Psoas muscle (tissue), 8 donors: ENCODE data around the gene SH2D3A. TPM values are rescaled to one million over a fixed set of nuclear protein-coding genes. Genes with fewer than 3 reads are reported as not detected.

Experiments
- ATAC-seq, 4 donors: fragments of 200-7000 bp; cut with Tn5 transposase; one replicate each; pipeline ENCODE4 v1.9.1; 2020; ENCODE audit warnings: moderate library complexity in 3 of 4, mild to moderate bottlenecking in 2 of 4
- DNase-seq, 2 donors: peaks; one replicate each; pipeline ENCODE4 v3.0.0-alpha.2; 2020
- H3K27ac ChIP-seq: fragments of 200-600 bp; one replicate; pipeline ENCODE4 v1.8.0; 2022
- H3K27me3 ChIP-seq, 3 donors: fragments of 200-600 bp in 1 of 3; one replicate each; pipeline versions ENCODE4 v1.6.1 to v1.8.0; 2013 to 2022; ENCODE audit warnings: low read length in 2 of 3, mild to moderate bottlenecking in 2 of 3, moderate library complexity in 1 of 3; ENCODE audit not compliant: insufficient read depth in 3 of 3
- H3K36me3 ChIP-seq, 2 donors: fragments of 200-600 bp in 1 of 2; one replicate each; pipeline versions ENCODE4 v1.6.1 to v1.8.0; 2013 to 2022; ENCODE audit warnings: low read depth in 1 of 2, mild to moderate bottlenecking in 1 of 2, moderate library complexity in 1 of 2; ENCODE audit not compliant: insufficient read depth in 1 of 2
- H3K4me1 ChIP-seq: fragments of 200-600 bp; one replicate; pipeline ENCODE4 v1.8.0; 2022
- H3K4me3 ChIP-seq: fragments of 200-600 bp; one replicate; pipeline ENCODE4 v1.8.0; 2022; ENCODE audit warnings: mild to moderate bottlenecking
- H3K9me3 ChIP-seq: fragments of 200-600 bp; one replicate; pipeline ENCODE4 v1.8.0; 2022
- WGBS, 3 donors: extraction: QIAGEN DNeasy Blood & Tissue Kit; methylation state at CpG; one replicate each; pipeline versions ENCODE4 v1.1.6 to v1.1.7; 2013; 5-methylcytosine and 5-hydroxymethylcytosine counted together
- intact Hi-C, 2 donors: fragments of 100-400 bp; cut with DNase I; formaldehyde crosslinking; loops; one replicate each; pipeline versions ENCODE4 v1.11.0 to v1.14.2; 2022
- polyA plus RNA-seq, 3 donors: library from polyadenylated mRNA; stranded (reverse); fragments of 200-250 nt; gene quantifications; one replicate each; pipeline ENCODE4 v1.2.3, GENCODE V29; 2013
- total RNA-seq, 4 donors: library from RNA; stranded (reverse); fragmentation: NEBNext Ultra II Directional in 2 of 4; extraction: Animal tissue kit (Norgen Biotek cat#: 25700) in 2 of 4; gene quantifications; one replicate each; pipeline versions ENCODE4 v1.2.1 to v1.2.4, GENCODE V29; 2021 to 2023
- TF ChIP-seq, protein P1 (sequence below): fragments of 200-600 bp; IDR thresholded peaks from one replicate; pipeline ENCODE4 v1.8.0; 2022; ENCODE audit warnings: antibody characterized with exemption
- donor health status: healthy with polysubstance abuse.
- donor health status: DM: no; HTN: no; CAD: no; lungs with moderate emphysema.
- donor health status: Bipolar disorder and iron deficiency.
- donor health status: healthy.
- donor health status: DM: yes; HTN: yes; CAD: no.
- donor health status: DM: no; HTN: no; CAD: no.
- donor health status: DM: no; HTN: no; CAD: no.
- donor health status: DM: yes; HTN: yes; CAD: no.

SH2D3A gene
- total and polyA plus RNA-seq, 7 donors, result 0.07 to 0.17 (median 0.12) TPM; not detected in 3

DNA sequence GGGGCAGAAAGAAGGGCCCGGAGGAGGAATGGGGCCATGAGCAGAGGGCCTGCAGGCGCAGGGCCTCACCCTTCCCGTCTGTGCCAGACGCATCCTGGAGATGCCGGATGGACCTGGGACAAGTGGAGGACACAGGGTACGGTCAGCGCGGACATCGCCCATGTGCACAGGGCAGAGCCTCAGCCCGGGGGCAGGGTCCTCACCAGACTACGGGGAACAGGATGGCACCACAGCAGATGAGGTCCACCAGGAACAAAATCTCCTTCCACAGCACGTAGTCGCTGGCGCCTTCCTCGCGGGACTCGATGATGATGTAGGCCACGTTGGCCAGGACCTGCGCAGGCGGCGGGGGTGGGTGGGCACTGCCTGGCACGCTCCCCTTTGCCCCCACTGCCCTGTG is 35.4 kb downstream of the SH2D3A start:
- TF ChIP-seq, protein P1, sequence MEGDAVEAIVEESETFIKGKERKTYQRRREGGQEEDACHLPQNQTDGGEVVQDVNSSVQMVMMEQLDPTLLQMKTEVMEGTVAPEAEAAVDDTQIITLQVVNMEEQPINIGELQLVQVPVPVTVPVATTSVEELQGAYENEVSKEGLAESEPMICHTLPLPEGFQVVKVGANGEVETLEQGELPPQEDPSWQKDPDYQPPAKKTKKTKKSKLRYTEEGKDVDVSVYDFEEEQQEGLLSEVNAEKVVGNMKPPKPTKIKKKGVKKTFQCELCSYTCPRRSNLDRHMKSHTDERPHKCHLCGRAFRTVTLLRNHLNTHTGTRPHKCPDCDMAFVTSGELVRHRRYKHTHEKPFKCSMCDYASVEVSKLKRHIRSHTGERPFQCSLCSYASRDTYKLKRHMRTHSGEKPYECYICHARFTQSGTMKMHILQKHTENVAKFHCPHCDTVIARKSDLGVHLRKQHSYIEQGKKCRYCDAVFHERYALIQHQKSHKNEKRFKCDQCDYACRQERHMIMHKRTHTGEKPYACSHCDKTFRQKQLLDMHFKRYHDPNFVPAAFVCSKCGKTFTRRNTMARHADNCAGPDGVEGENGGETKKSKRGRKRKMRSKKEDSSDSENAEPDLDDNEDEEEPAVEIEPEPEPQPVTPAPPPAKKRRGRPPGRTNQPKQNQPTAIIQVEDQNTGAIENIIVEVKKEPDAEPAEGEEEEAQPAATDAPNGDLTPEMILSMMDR, result no peak
- Histone ChIP-seq H3K4me3 (no peak overlapping the region), H3K36me3 (peaks cover 0 to 44% of the 10 kb centered on the region in 2 donors), H3K27ac (no peak overlapping the region), H3K9me3 (no peaks in the 10 kb centered on the region), H3K4me1 (peaks cover 5% of the 10 kb centered on the region), H3K27me3 (no peaks in the 10 kb centered on the region)
- DNase-seq (peak in 1 of 2 donors; percentile 45), ATAC-seq (no peak)
- WGBS, 3 donors, result 89 to 90% (median 90%) methylated on average over 22 of the region's 22 CpGs
- intact Hi-C loops, result loop anchor here in 1 of 2 donors (5.0 kb wide), 1 partner anchor 35 kb away; the partner anchor contains the start of gene SH2D3A

DNA sequence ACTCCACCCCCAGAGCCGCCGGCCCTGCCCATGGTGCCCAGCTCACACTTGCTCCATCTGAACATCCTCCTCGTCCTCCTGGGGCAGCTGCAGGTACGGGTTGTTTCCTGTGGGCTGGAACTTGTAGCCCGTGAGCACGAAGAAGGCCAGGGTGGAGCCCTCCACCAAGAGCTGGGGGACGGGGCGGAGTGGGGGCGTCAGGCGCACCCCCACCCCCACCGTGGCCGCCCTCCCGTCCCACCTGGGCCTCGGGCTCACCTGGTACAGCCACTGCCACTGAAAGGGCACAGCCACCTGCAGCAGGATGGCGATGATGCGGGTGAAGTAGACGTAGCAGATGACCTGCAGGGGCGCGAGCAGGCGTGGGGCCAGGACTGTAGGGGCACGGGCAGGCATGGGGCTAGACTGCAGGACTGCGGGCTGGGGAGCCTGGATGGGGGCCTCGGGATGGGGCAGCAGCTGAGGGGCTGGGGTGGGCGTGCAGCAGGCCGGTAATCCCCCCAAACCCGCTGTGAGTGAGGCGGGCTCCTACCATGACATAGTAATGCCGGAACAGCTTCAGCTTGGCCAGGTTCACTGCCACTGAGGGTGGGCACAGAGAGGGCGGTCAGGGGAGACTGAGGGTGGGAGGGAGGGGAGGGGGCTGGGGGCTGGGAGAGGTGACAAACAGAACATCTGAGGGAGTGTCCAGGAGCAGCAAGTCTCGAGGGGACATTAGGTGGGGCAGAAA is 36.1 kb downstream of the SH2D3A start:
- ATAC-seq (no peak), DNase-seq (peak in 1 of 2 donors; percentile 57)
- H3K36me3 ChIP-seq, result peaks cover 0 to 44% of the 10 kb centered on the region in 2 donors
- no peak overlapping the region for H3K4me3 ChIP-seq
- intact Hi-C loops, result loop anchor here in 1 of 2 donors (5.0 kb wide), 1 partner anchor 36 kb away; the partner anchor contains the start of gene SH2D3A
- H3K27me3 ChIP-seq, result no peaks in the 10 kb centered on the region
- H3K9me3 ChIP-seq, result no peaks in the 10 kb centered on the region
- 85 to 87% (median 86%) methylated on average over 24 to 30 of the region's 30 CpGs for WGBS, 3 donors
- TF ChIP-seq, protein P1, result no peak
- peaks cover 1% of the 10 kb centered on the region for H3K4me1 ChIP-seq
- H3K27ac ChIP-seq, result no peak overlapping the region

DNA sequence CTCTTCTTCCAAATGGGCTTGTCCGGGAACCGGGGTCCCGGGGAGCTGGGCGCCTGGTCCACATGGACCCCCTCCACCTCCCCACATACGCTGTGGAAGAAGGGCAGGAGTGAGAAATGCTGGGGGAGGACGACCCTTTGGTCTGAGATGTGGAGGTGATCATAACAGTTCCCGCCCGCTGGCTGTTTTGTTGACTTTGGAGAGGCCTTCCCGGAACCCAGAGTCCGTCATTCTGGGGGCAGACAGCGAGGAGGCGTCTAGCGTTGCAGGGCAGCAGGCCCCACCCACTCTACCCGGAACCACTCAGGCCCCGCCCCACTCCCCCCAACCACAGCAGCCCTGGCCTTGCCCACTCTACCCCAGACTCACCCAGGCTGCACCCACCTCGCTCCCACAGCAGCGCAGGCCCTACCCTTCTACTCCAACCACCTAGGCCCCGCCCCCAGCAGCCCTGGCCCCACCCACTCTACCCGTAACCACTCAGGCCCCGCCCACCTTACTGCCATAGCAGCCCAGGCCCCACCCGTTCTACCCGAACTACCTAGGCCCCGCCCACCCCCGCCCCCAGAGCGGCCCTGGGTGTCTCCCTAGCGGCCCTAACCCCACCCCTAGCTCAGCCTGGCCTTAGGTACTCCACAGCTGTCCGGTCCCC is 37.0 kb downstream of the SH2D3A start:
- no peaks in the 10 kb centered on the region for H3K4me1 ChIP-seq
- H3K4me3 ChIP-seq, result no peak overlapping the region
- no peak overlapping the region for H3K27ac ChIP-seq
- peaks cover 0 to 42% of the 10 kb centered on the region in 2 donors for H3K36me3 ChIP-seq
- intact Hi-C loops, result loop anchor here in 1 of 2 donors (5.0 kb wide), 1 partner anchor 37 kb away; the partner anchor contains the start of gene SH2D3A
- TF ChIP-seq, protein P1, result no peak
- no peaks in the 10 kb centered on the region for H3K27me3 ChIP-seq
- peak in 1 of 2 donors; percentile 70 for DNase-seq
- peak; percentile 14 to 68 (median 46) for ATAC-seq
- no peaks in the 10 kb centered on the region for H3K9me3 ChIP-seq
- WGBS, 3 donors, result 73 to 74% (median 74%) methylated on average over 25 to 27 of the region's 27 CpGs

DNA sequence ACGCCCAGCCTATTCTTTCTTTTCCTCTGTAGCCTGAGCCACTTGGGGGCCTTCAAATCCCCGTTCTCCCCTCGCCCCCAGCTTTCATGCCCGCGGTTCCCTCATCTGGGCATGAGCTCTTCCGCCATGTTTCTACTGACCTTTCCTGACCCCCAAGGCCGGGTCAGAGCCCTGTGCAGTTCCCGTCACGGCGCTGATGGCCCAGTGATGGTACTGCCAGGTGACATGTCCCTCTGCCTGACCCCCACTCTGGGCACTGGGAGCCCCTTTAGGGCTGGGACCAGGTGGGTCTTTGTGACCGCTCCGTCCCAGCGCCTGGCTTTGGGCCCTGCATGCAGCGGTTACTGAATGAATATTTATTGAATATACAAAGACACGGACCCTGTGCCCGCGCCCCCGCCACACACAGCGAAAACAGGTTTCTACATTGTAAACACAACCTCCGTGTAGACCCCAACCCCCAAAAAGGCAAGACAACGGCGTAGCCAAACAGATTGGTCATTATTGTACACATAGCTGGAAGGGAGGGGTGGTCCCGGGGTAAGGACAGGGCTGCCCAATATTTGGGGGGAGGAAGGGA is 37.6 kb downstream of the SH2D3A start:
- no peak for DNase-seq
- no peaks in the 10 kb centered on the region for H3K9me3 ChIP-seq
- H3K4me1 ChIP-seq, result no peaks in the 10 kb centered on the region
- H3K27me3 ChIP-seq, result no peaks in the 10 kb centered on the region
- H3K27ac ChIP-seq, result no peak overlapping the region
- no peak for ATAC-seq
- 90 to 91% (median 90%) methylated on average over 23 of the region's 23 CpGs for WGBS, 3 donors
- TF ChIP-seq, protein P1, result no peak
- H3K4me3 ChIP-seq, result no peak overlapping the region
- peaks cover 0 to 36% of the 10 kb centered on the region in 2 donors for H3K36me3 ChIP-seq
- intact Hi-C loops, result loop anchor here in 1 of 2 donors (5.0 kb wide), 1 partner anchor 38 kb away; the partner anchor contains the start of gene SH2D3A
